GM21360 (cell line): ENCODE results near the gene LMCD1.

Experiments
- ATAC-seq: cut with Tn5 transposase; IDR thresholded peaks from one replicate; pipeline ENCODE4 v1.9.1; 2021; ENCODE audit warnings: mild to moderate bottlenecking, moderate library complexity; ENCODE audit not compliant: unreplicated experiment

The LMCD1 gene

DNA sequence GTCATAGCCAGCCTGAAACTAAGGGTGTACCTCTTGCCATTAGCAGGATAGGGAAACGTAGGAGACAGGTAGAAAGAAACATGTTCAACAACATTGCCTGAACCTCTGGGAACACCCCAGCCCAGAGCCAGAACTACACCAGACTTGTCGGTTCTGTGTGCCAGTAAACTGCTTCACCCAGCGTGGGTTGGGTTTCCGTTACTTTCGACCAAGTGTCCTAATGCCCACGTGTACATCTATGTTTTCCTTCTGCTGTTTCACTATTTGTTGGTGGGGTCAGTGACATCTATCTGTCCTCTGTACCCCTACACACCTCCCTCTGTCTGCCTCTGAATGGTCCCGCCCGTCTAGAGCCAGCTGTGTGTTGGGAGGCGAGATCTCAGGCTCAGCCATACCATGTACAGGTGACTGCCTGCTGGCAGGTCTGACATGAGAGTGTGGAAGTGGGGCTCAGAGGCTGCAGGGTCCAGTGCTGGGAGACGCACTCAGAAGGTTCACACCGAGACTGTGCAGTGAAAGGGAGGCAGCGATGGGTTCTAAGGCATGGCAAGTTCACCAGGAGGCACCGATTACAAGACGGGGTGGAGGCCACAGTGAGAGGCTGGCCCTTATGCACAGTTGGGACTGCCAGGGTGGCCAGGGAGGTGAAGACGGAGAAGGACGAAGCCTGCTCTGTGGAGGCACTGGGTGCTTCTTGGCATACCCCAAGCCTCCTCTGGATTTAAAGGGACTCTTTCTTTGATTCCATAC lies 106.6 kb downstream of the LMCD1 start:
- no peak for ATAC-seq

DNA sequence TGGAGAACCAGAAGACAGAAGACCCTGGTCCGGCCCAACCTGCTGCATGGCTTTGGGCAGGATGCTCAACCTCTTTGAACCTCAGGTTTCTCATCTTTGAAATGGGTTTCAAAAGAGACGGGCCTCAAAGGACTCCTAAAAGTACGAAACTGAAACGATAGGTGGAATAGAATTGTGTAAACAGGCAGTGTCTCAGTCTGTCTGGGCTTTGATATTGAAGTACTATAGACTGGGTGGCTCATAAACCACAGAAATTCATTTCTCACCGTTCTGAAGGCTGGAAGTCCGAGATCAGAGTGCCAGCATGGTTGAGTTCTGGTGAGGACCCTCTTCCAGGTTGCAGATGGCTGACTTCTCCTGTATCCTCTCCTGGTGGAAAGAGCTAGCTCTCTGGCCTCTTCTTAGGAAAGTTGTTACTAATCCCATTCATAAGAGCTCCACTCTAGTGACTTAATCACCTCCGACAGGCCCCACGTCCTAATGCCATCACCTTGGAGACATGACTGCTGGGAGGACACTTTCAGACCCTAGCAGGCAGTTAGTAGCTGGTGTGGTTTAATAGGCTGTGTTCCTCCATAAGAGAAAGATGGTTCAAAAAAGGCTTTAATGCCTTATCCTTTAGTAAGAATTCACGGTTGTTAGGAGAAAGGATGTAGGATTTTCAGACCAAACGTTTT lies 107.3 kb downstream of the LMCD1 start:
- ATAC-seq = no peak

DNA sequence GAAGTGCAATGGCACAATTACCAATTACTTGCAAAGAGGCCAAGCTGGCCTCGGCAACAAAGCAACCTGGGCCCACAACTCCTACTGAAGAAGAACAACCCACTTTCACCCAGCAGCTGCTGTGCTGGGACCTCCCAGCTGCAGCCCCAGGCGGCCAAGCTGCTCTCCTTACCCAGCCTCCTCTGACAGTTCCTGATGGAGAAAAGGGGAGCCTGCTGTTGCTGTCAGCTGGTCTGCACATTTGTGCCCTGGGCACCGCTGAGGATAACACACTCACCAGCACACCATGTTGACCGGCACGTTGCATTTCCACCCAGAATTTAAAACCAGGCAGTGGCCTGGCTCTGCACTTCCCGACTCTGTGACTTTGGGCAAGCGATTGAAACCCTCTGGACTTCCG lies 109.3 kb downstream of the LMCD1 start:
- ATAC-seq = no peak

DNA sequence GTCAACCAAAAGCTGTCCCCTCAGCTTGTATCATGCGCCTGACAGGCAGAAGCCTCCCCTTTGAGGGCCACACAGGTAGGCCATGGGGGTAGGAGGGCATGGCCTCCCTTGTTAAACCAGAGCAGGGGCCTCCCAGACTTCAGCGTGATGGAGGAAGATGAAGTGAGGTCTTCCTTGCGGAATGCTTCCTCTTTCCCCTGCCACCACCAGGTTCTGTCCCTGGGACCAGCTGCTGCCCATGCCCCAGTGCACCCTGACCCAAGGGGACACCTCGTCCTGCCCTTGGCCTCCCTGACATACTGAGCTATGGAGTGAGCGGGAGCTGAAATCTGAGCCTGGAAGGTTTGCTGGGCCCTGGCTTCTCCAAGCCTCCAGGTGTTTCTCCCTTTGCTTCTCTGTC lies 116.3 kb downstream of the LMCD1 start:
- no peak for ATAC-seq

DNA sequence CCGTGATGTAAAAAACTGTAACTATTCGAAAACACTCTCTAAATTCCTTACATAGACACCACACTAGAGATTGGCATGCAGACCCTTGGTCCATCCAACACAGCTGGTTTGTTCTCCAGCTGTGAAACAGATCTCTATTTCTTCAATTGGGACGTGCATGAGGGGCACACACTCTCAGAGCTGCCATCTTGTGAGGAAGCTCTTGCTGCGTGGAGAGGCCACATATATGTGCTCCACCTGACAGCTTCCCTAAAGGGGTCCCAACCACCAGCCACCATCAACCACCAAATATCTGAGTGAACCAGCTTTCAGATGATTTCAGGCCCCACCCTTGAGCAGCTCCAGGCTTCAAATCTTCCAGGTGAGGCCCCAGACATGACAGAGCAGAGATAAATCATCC lies 117.3 kb downstream of the LMCD1 start:
- no peak for ATAC-seq

DNA sequence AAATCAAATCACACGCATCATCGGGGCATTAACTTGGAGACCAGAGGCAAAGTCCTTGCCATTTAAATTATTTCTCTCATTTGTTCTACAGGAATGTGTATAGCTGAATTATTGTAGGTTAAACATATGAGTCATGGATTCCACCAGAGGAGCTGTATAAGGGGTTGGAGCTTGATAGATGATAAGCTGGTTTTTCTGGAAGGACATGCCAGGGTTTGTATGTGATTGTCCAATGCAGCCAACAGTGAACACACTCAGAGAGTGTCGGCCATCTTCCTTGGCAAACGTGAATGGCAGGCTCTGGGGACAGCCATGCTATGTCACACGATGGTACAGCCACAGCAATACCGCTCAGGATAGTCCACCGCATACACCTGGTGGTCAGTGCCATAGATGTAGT lies 117.9 kb downstream of the LMCD1 start:
- ATAC-seq = no peak

DNA sequence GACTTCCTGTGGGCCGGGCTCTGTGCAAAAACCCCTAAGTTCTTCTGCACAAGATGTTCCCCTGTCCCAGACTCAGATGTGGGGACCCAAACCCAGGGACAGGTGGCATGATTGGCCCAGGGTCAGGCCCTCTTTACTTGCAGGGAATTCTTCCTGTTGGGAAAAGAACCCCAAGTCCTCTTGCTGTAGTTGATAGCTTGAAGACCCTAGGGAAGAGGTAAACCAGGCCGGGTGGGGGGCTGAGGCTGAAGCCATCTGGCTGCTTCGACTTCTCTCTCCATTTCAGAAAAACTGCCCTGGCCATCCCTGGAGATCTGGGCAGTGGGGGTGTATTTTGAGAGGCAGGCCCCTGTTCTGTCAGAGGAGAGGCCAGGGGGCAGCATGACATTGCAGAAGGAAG lies 119.5 kb downstream of the LMCD1 start:
- ATAC-seq = no peak

DNA sequence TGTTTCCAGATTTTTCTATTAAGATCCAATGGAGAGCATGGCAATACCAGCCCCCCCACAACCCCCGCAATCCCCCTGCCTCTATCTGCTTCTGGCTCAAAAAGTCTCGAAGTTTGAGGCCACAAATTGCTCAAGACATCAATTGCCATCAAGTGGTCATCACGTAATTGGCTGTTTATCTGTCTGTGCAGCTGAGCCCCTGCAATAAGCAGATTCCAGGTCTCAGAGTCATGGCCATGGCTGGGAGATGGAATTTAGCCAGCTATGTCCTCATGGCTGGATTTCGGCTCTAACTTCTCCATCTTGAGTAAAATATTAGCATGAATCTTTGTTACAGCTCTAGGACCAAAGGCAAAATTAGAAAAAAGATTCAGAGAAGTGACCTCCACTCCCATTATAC lies 120.2 kb downstream of the LMCD1 start:
- no peak for ATAC-seq

DNA sequence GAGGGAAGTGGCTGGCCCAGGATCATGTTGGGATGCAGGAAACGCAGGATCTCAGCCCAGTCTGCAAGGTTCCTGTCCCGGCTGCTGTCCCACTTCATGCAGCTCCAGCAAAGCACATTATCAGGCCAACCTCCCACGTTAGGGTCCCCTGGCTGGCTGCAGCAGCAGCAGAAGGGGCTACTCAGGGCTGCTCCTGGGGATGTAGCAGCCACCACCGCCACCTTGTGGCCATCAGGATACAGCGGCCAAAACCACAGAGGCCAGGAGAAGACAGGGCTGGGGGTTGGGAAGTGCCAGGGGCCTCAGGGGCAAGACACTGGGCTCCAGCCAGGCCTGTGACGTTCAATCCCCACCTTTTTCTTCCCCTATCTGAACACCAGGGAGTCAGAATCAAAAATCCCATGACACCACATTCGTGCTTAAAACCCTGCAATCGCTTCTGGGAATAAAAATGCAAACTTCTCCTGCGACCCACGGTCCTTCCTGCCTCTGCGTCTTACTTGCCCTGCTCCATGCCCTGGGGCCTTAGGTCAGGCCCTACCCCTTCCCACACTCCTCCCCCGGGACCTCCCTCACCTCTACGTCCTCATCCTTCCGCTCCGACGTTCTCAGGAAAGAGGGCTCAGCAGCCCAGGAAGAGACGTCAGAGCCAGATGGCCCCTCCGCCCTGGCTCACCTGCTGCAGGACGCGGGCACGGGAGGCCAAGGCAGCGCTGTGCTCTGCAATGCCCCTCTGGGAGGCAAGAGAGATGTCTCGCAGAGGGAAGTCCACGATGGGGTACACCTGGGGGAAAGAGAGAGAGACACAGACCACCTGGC lies 121.5 kb downstream of the LMCD1 start:
- ATAC-seq = peak; percentile 87

DNA sequence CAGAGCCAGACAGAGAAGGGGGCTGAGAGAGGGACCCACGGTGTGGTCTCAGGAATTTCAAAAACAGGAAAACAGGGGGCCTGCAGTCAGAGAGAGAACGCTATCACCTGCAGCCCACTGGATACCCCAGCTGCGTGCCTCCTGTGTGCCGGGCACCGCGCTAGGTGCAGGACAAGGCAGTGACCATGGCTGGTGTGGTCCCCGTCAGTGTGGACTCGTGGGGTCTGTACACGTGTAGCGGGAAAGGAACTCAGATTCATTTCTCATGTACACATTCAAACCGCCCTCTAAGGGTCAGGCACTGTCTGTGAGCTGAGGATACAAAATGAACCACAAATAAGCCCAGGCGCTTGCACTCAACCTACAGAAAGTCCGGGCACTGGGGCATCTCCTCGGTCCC lies 122.1 kb downstream of the LMCD1 start:
- no peak for ATAC-seq
